Measurements from ENCODE around the gene KDM1B.
"Not testable (repeated sequence)": the region's sequence is repeated elsewhere in the genome, so short reads cannot be mapped to it uniquely, and the experiment has no call there.

The KDM1B gene

DNA sequence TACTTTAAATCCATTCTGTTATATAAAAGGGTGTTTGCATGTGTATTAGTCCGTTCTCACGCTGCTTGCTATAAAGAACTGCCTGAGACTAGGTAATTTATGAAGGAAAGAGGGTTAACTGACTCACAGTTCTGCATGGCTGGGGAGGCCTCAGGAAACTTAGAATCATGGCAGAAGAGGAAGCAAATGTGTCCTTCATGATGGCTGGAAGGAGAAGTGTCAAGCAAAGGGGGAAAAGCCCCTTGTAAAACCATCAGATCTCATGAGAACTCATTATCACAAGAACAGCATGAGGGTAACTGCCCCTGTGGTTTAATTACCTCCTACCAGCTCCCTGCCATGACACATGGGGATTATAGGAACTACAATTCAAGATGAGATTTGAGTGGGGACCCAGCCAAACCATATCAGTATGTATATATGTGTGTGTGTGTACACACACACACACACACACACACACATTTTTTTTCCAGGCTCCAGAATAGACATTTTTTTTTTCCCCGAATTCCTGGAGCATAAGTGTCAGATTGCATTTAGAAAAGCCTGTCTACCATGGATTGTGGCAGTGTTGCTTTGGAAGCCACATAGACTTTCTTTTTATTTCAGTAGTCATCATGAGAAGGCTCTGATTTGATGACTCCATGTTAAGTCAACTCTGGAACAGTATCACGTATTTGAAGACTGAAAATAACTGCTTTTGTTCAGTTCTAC lies 31.5 kb downstream of the KDM1B start:
- DNase-seq (ENCODE audit: low read depth in 2 of 2, low spot score in 1 of 2) = no peak

DNA sequence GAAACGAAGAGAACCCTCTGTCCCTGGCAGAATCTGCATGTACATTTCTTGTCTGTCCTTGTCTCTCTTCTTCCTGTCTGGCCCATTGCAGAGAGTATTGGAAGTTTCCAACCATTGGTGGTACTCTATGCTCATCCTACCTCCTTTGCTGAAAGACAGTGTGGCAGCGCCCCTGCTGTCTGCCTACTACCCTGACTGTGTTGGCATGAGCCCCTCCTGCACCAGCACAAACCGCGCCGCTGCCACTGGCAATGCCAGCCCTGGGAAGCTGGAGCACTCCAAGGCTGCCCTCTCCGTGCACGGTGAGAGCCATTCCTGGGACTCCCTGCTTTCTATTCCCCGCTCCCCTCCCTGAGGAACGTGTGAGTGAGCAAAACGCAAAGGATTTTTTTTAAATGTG lies 32.5 kb downstream of the KDM1B start:
- DNase-seq (ENCODE audit: low read depth in 2 of 2, low spot score in 1 of 2) = no peak

DNA sequence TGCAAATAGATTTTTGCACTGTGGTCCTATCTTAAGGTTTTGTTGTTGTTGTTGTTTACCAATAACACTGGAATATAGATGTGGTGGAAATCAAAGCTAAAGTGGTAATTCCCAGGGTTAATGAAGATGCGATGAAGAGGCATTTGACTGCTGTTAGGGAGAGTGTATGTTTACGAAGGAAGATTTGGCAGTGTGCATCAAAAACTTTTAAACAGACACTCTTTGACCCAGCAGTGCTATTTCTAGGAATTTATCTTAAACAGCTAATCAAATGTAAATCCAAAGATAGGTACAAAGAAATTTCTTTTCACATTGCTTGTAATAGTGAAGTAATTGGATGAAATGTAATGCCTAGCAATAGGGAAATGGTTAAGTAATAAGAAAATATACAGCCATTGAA lies 34.0 kb downstream of the KDM1B start:
- DNase-seq (ENCODE audit: low read depth in 2 of 2, low spot score in 1 of 2) = no peak

DNA sequence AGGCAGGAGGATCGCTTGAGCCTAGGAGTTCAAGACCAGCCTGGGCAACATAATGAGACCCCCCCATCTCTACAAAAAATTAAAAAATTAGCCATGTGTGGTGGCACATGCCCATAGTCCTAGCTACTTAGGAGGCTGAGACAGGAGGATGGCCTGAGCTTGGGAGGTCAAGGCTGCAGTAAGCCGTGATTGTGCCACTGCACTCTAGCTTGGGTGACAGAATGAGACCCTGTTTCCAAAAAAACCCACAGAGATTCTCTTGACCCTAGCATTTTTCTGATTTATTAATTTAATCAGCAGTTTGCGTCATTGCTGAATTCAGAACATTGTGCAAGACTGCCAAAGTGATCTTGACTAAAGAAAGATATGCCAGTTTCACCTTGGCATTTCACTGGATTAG lies 36.8 kb downstream of the KDM1B start:
- DNase-seq (ENCODE audit: low read depth in 2 of 2, low spot score in 1 of 2) = no peak

DNA sequence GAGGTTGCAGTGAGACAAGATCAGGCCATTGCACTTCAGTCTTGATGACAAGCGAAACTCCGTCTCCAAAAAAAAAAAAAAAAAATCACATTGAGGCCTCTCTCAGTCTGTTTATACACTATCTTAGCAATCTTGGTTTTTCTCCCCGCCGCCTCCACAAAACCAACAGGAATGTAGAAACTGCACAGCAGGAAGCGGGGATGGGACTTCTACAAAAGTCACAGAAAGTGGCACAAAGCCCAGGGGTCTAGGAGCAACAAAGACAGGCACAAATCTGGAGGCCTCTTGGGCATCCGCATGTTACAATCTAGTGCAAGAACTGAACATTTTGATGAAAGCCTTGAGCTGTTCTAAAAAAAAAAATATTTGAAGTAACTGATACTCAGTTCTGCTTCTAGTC lies 48.6 kb downstream of the KDM1B start:
- DNase-seq (ENCODE audit: low read depth in 2 of 2, low spot score in 1 of 2) = no peak

DNA sequence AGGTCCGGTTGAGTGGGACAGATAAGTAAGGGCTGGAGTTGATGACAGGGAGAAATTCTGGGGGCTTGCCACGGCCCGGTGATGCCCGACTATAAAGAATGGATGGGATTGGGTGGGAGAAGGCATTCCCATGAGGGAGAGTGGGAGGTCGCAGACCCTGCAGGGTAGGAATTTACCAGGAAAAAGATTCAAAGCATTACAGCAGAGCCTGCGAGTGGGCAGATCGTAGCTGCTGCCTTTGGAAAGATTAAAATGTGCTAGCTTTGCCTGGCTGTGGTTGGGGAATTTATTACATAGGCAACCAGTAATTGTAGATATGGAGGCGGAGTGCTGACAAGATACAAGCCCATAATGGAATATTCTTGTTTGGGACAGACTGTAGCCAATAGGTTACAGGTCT lies 49.5 kb downstream of the KDM1B start:
- no peak for DNase-seq (ENCODE audit: low read depth in 2 of 2, low spot score in 1 of 2)

DNA sequence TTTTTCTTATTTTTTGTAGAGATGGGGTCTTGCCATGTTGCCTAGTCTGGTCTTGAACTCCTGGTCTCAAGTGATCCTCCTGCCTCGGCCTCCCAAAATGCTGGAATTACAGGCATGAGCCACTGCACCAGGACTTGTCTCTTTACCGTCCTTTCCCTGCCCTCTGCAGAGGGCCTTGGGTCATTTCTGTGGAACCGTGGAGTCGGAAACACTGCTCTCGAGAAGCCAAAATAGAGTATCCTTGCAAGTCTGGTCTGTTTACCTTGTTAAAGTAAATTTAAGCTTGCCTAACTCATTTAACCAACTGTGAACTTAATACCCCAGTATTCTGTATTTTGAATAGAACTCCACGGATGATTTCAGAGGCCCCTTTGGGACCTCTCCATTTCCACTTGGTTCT lies 51.4 kb downstream of the KDM1B start:
- DNase-seq (ENCODE audit: low read depth in 2 of 2, low spot score in 1 of 2) = no peak

DNA sequence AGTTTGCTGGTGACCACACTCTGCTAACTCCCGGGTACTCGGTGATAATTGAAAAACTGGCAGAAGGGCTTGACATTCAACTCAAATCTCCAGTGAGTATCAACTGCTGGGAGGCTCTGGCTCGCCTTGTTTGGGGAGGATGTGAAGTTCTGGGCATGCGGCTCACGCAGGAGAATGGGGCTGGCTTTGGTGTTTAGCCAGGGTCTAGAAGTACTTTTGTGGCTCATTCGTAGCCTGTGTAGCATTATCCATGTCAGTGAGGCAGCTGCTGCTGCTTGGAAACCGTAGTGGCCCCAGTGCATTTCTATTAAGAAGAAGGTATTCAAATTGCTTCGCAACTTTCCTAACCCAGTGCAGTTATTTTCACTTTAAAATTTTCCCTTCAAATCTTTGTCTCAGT lies 52.2 kb downstream of the KDM1B start:
- DNase-seq (ENCODE audit: low read depth in 2 of 2, low spot score in 1 of 2) = no peak

DNA sequence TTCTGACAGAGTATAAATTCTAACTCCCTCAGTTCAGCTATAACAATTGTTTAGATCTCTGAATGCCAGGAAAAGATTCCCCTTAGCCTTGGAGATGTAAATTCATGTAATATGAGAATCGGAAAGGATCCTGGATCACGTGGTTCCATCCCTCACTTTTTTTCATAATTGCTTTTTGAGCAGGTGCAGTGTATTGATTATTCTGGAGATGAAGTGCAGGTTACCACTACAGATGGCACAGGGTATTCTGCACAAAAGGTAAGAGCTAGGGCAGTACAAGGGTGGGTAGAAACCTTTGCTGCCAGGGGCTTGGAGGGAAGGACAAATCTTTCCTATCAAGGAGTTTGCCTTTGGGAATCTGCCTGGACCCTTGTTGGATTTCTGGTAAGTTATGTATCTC lies 52.7 kb downstream of the KDM1B start:
- no peak for DNase-seq (ENCODE audit: low read depth in 2 of 2, low spot score in 1 of 2)

DNA sequence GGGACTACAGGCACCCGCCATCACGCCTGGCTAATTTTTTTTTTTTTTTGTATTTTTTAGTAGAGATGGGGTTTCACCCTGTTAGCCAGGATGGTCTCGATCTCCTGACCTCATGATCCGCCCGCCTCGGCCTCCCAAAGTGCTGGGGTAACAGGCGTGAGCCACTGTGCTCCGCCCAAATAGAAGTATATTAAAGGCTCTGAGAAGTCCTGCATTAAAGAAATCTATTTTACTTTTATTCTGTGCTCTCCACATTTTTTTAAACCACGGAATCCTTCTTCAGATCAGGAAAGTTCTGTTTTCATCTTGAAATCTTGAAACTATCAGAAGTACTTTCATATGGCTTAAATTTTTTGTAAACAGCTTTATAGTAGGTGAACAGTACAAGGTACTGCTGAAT lies 53.6 kb downstream of the KDM1B start:
- not testable (repeated sequence) for DNase-seq (ENCODE audit: low read depth in 2 of 2, low spot score in 1 of 2)

DNA sequence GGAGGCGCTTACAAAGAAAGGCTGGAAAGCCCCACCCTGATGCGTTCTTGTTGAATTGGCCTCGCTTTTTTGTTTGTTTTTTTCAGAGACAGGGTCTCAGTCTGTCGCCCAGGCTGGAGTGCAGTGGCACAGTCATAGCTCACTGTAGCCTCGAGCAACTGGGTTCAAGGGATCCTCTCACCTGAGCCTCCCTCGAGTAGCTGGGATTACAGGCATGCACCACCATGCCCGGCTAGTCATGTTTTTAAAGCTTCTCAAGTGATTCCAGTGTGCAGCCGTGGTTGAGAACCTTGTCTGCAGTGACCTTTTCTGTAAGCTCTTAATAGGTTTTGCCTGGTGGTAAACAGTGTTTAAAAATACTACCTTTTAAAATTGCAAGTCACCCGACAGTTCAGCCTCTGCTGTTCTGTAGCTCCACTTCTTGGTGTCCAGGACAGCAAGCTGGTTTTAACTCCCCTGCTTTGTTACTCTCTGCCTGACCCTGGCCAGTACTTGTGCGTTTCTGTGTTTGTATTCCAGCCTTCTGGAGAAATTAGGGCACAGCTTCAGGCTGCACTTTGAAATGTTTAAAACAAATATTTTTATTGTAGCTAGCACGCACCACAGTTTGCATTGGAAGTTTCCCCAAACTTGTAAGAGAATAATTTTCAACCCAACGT lies 54.4 kb downstream of the KDM1B start:
- no peak for DNase-seq (ENCODE audit: low read depth in 2 of 2, low spot score in 1 of 2)

DNA sequence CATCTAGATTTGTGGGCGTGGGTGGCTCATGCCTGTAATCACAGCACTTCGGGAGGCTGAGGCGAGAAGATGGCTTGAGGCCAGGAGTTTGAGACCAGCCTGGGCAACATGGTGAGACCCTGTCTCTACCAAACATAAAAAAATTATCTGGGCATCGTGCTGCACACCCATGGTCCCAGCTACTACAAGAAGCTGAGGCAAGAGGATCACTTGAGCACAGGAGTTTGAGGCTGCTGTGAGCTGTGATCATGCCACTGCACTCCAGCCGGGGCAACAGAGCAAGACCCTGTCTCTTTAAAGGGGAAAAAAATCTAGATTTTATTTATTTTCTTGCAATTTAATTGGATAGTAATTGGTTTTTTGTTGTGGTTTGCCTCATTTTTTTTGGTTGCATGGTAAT lies 55.5 kb downstream of the KDM1B start:
- no peak for DNase-seq (ENCODE audit: low read depth in 2 of 2, low spot score in 1 of 2)

DNA sequence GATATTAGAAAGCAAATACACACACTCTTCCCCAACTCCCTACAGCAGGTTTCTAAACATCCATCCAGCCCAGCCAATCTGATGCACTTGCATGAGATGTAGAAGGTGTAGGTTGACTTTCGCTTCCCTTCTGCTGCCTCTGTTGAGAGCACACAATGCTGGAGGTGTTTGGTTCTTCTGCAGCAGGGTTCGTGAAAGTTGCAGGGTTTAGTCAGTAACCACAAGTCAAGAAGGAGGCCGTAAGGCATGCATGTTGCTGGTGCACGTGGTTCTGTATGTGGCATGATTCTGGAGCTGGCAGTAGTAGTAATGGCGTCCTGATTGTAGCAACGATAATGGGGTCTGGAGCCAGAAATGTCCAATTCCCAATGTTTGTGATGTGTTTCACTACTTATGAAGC lies 56.1 kb downstream of the KDM1B start:
- no peak for DNase-seq (ENCODE audit: low read depth in 2 of 2, low spot score in 1 of 2)

DNA sequence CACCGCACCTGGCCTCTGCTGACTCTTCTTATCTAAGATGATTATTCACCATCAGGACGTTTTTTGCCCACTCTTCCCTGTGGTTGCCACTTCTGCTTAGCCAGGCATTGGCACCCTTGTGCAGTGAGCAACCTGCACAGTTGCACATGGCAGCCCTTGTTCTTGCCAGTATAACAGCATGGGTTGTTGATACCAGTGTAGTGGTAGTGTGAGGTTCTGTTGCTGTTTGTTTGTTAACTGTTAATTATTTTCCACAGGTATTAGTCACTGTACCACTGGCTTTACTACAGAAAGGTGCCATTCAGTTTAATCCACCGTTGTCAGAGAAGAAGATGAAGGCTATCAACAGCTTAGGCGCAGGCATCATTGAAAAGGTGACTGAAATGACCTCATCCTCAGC lies 57.0 kb downstream of the KDM1B start:
- no peak for DNase-seq (ENCODE audit: low read depth in 2 of 2, low spot score in 1 of 2)

DNA sequence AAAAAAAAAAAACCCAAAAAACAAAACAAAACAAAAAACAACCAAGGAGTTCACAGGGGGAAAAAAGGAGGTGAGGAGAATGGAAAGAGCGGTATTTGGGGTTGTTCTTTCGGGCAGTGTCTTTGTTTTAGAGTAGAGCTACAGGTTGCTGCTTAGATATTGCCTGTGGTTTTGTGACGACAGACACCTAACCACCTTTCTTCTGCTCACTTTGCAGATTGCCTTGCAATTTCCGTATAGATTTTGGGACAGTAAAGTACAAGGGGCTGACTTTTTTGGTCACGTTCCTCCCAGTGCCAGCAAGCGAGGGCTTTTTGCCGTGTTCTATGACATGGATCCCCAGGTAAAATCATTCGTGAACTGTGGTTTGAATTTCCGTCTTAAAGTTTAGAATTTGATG lies 58.2 kb downstream of the KDM1B start:
- DNase-seq (ENCODE audit: low read depth in 2 of 2, low spot score in 1 of 2) = no peak

DNA sequence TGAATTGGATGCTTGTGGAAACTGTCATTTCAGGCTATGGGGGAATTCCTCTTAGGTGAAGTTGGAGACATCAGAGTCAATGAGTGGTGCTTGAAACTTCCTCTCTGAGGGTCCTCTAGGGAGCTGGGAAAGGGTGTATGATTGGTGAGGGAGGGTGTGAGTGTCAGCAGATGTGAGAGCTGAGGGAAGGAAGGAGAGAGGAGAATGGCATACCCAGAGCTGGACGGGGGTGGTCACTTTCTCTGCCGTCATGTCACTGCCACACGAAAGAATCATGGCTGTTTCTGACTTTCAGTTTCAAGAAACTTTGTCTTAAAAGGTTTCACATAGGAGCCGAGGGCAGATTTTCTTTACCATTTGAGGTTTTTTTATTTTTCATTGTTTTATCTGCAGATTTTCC lies 58.8 kb downstream of the KDM1B start:
- no peak for DNase-seq (ENCODE audit: low read depth in 2 of 2, low spot score in 1 of 2)

DNA sequence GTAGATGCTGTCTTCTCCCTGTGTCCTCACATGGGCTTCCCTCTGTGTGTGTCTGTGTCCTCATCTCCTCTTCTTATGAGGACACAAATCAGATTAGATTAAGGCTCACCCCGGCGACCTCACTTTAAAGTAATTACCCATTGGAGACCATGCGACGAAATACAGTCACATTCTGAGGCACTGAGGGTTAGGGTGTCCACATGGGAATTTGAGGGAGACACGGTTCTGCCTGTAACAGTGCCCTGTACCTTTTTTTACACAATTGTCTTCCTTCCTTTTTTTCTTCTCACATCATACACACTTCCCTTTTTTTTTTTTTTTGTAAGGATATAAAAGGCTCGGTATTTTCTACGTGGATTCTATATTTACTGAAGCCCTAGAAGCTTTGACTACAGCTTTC lies 60.2 kb downstream of the KDM1B start:
- DNase-seq (ENCODE audit: low read depth in 2 of 2, low spot score in 1 of 2) = no peak

DNA sequence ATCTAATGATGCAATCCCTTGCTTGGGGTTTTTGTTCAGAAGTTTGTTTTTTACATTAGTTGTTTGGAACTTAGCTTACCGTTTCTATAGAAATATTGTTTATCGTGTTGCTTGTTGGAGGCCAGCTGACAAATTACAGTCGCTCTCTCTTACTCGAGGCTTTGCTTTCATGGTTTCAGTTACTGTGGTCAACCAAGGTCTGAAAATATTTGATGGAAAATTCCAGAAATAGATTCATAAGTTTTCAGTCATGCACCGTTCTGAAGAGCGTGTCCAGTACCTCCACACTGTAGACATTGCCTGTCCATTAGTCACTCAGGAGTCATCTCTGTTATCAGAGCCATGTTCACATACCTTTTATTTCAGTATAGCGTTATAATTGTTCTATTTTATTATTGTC lies 61.2 kb downstream of the KDM1B start:
- DNase-seq (ENCODE audit: low read depth in 2 of 2, low spot score in 1 of 2) = no peak

DNA sequence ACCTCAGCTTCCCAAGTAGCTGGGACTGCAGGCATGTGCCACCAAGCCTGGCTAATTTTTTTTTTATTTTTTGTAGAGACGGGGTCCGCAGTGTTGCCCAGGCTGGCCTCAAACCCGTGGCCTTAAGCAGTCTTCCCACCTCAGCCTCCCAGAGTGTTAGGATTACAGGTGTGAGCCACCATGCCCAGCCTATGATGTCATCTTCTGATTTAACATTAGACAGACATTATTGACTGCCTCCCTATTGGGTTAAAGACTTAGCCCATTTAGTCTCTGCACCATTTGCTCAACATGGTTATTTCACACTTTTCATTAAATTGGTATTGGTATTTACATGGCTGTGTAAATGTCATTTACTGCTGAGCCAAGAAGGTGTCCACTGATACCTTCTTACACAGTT lies 63.0 kb downstream of the KDM1B start:
- DNase-seq (ENCODE audit: low read depth in 2 of 2, low spot score in 1 of 2) = no peak

DNA sequence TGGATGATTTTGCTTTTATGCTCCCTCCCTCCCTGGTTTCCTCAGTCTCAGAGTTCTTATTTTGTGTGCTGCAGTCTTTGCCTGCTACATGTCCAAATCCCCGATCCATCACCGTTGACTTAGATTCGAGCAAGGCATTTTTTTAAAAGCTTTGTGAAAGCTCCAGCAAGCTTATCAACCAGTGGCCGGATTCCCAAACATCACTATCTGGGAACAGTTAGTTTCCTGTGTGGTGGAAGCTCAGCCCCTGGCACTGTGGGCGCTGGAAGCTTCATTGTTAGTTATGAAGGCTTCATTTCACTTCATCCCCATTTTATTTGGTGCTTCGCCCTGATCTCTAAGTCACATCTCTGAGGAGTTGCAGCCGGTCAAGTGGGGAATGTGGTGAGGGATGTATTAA lies 64.4 kb downstream of the KDM1B start:
- no peak for DNase-seq (ENCODE audit: low read depth in 2 of 2, low spot score in 1 of 2)

DNA sequence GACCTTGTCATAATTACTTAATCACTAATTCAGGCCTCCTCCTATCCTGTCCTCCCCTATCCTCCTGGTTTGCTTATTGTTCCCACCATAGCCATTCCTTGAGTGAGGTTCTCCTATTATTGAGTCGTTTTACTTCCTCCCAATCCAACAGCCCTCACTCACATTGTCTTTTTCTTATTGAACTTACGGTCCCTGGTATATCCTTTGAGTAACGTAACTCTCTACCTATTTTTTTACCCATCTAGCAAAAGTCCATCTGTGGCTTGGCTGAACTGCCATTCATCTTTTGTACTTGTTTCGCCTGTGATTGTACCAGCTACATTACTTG lies 66.0 kb downstream of the KDM1B start:
- no peak for DNase-seq (ENCODE audit: low read depth in 2 of 2, low spot score in 1 of 2)

DNA sequence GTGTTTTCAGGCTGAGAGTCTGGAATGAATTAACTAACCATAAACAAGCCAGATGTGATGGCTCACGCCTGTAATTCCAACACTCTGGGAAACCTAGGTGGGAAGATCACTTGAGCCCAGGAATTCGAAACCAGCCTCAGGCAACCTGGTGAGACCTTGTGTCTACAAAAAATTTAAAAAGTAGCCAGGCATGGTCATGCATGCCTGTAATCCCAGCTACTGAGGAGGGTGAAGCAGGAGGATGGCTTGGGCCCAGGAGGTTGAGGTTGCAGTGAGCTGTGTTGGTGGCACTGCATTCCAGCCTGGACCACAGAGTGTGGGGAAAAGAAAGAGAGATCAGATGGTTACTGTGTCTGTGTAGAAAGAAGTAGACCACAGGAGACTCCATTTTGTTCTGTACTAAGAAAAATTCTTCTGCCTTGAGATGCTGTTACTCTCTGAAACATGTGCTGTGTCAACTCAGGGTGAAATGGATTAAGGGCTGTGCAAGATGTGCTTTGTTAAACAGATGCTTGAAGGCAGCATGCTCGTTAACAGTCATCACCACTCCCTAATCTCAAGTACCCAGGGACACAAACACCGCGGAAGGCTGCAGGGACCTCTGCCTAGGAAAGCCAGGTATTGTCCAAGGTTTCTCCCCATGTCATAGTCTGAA lies 71.4 kb downstream of the KDM1B start:
- DNase-seq (ENCODE audit: low read depth in 2 of 2, low spot score in 1 of 2) = not testable (repeated sequence)

DNA sequence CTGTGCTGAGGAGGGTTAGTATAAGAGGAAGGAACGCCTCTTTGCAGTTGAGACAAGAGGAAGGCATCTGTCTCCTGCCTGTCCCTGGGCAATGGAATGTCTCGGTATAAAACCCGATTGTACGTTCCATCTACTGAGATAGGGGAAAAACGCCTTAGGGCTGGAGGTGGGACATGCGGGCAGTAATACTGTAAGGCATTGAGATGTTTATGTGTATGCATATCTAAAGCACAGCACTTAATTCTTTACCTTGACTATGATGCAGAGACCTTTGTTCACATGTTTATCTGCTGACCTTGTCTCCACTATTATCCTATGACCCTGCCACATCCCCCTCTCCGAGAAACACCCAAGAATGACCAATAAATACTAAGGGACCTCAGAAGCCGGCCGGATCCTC lies 71.9 kb downstream of the KDM1B start:
- DNase-seq (ENCODE audit: low read depth in 2 of 2, low spot score in 1 of 2) = not testable (repeated sequence)

Measured in stimulated activated CD8-positive, alpha-beta memory T cell treated with anti-CD3 and anti-CD28 coated beads, Interleukin-4, amount 100 ng/mL, for 1 hour (primary cell).